Measurements from ENCODE around the gene ZNF576.
"Not testable (repeated sequence)": the region's sequence is repeated elsewhere in the genome, so short reads cannot be mapped to it uniquely, and the experiment has no call there.

Gene ZNF576

GRCh38 chr19:43620061-43621001 is 23.9 kb downstream of the ZNF576 start:
- DNase-seq (ENCODE audit: low read depth, low spot score) = no peak
- peak overlapping the region; percentile 98 for H3K4me3 ChIP-seq (ENCODE audit: low read length)

- DNase-seq (ENCODE audit: low read depth, low spot score) = no peak
These were observed 25.7 kb downstream of the ZNF576 start for GRCh38 chr19:43622070-43622469.

GRCh38 chr19:43622956-43623355 is 26.6 kb downstream of the ZNF576 start:
- no peak overlapping the region for H3K4me3 ChIP-seq (ENCODE audit: low read length)
- DNase-seq (ENCODE audit: low read depth, low spot score) = no peak

More at GRCh38 chr19:43622070-43622469, 25.7 kb downstream of the ZNF576 start:
- no peak overlapping the region for H3K4me3 ChIP-seq (ENCODE audit: low read length)

- no peak overlapping the region for H3K4me3 ChIP-seq (ENCODE audit: low read length)
- DNase-seq (ENCODE audit: low read depth, low spot score) = no peak
These were observed 27.7 kb downstream of the ZNF576 start for GRCh38 chr19:43623889-43624670.

GRCh38 chr19:43624933-43625332 is 28.5 kb downstream of the ZNF576 start:
- H3K4me3 ChIP-seq (ENCODE audit: low read length) = peak overlapping the region; percentile 2; the same call in 1 of the 2 replicates
- DNase-seq (ENCODE audit: low read depth, low spot score) = peak; percentile 85

- no peak overlapping the region for H3K4me3 ChIP-seq (ENCODE audit: low read length)
- no peak for DNase-seq (ENCODE audit: low read depth, low spot score)
These were observed 29.7 kb downstream of the ZNF576 start for GRCh38 chr19:43625918-43626579.

GRCh38 chr19:43626838-43627237 is 30.4 kb downstream of the ZNF576 start:
- no peak overlapping the region for H3K4me3 ChIP-seq (ENCODE audit: low read length)
- DNase-seq (ENCODE audit: low read depth, low spot score) = no peak

- no peak overlapping the region for H3K4me3 ChIP-seq (ENCODE audit: low read length)
- no peak for DNase-seq (ENCODE audit: low read depth, low spot score)
These were observed 32.4 kb downstream of the ZNF576 start for GRCh38 chr19:43628646-43629326.

GRCh38 chr19:43631491-43631890 is 35.1 kb downstream of the ZNF576 start:
- H3K4me3 ChIP-seq (ENCODE audit: low read length) = no peak overlapping the region
- DNase-seq (ENCODE audit: low read depth, low spot score) = no peak

GRCh38 chr19:43633520-43633919 is 37.1 kb downstream of the ZNF576 start:
- H3K4me3 ChIP-seq (ENCODE audit: low read length) = no peak overlapping the region
- DNase-seq (ENCODE audit: low read depth, low spot score) = no peak

GRCh38 chr19:43634068-43634467 is 37.7 kb downstream of the ZNF576 start:
- no peak overlapping the region for H3K4me3 ChIP-seq (ENCODE audit: low read length)
- DNase-seq (ENCODE audit: low read depth, low spot score) = no peak

GRCh38 chr19:43634506-43634871 is 38.1 kb downstream of the ZNF576 start:
- no peak for DNase-seq (ENCODE audit: low read depth, low spot score)
- no peak overlapping the region for H3K4me3 ChIP-seq (ENCODE audit: low read length)

- H3K4me3 ChIP-seq (ENCODE audit: low read length) = no peak overlapping the region
- DNase-seq (ENCODE audit: low read depth, low spot score) = no peak
These were observed 38.6 kb downstream of the ZNF576 start for GRCh38 chr19:43634872-43635560.

- not testable (repeated sequence) for H3K4me3 ChIP-seq (ENCODE audit: low read length)
These were observed 39.2 kb downstream of the ZNF576 start for GRCh38 chr19:43635561-43635940.

GRCh38 chr19:43636121-43636683 is 39.8 kb downstream of the ZNF576 start:
- H3K4me3 ChIP-seq (ENCODE audit: low read length) = no peak overlapping the region

More at GRCh38 chr19:43635561-43635940, 39.2 kb downstream of the ZNF576 start:
- not testable (repeated sequence) for DNase-seq (ENCODE audit: low read depth, low spot score)

GRCh38 chr19:43638214-43638994 is 42.0 kb downstream of the ZNF576 start:
- H3K4me3 ChIP-seq (ENCODE audit: low read length) = no peak overlapping the region
- no peak for DNase-seq (ENCODE audit: low read depth, low spot score)

More at GRCh38 chr19:43636121-43636683, 39.8 kb downstream of the ZNF576 start:
- no peak for DNase-seq (ENCODE audit: low read depth, low spot score)

- no peak for DNase-seq (ENCODE audit: low read depth, low spot score)
- peak overlapping the region; percentile 44 for H3K4me3 ChIP-seq (ENCODE audit: low read length)
These were observed 42.7 kb downstream of the ZNF576 start for GRCh38 chr19:43638995-43639518.

Measured in Jurkat, Clone E6-1 (cell line).